ENCODE measurements around the gene PTTG1IP.

- TF ChIP-seq, protein P1, sequence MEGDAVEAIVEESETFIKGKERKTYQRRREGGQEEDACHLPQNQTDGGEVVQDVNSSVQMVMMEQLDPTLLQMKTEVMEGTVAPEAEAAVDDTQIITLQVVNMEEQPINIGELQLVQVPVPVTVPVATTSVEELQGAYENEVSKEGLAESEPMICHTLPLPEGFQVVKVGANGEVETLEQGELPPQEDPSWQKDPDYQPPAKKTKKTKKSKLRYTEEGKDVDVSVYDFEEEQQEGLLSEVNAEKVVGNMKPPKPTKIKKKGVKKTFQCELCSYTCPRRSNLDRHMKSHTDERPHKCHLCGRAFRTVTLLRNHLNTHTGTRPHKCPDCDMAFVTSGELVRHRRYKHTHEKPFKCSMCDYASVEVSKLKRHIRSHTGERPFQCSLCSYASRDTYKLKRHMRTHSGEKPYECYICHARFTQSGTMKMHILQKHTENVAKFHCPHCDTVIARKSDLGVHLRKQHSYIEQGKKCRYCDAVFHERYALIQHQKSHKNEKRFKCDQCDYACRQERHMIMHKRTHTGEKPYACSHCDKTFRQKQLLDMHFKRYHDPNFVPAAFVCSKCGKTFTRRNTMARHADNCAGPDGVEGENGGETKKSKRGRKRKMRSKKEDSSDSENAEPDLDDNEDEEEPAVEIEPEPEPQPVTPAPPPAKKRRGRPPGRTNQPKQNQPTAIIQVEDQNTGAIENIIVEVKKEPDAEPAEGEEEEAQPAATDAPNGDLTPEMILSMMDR (IDR thresholded peaks at IDR 0.05), result no peak
- no peak for TF ChIP-seq POLR2A (IDR thresholded peaks at IDR 0.05)
These were observed 45.8 kb upstream of the PTTG1IP start for GRCh38 chr21:44919111-44919912.
